SK-N-SH (cell line): ENCODE data around the gene EXOC7.

ENCODE experiments used
- EP300 ChIP-seq, 2 experiments: IDR thresholded peaks; 2 replicates each; pipeline versions ENCODE4 v1.4.0 to v1.6.1; 2012; ENCODE audit warnings: borderline replicate concordance in 1 of 2, low read depth in 1 of 2, low read length in 1 of 2
- GABPA ChIP-seq: IDR thresholded peaks from 2 replicates; pipeline ENCODE4 v1.4.0; 2012; ENCODE audit warnings: low read depth, mild to moderate bottlenecking
- JUND ChIP-seq: IDR thresholded peaks from 2 replicates; pipeline ENCODE4 v1.4.0; 2012
- MEF2A ChIP-seq: IDR thresholded peaks from 2 replicates; pipeline ENCODE4 v1.4.0; 2012; ENCODE audit warnings: low read depth, borderline replicate concordance
- POLR2AphosphoS5 ChIP-seq: IDR thresholded peaks from 2 replicates; pipeline ENCODE4 v1.6.1; 2012; ENCODE audit warnings: low read depth, low read length
- RAD21 ChIP-seq: IDR thresholded peaks from 2 replicates; pipeline ENCODE4 v1.6.1; 2012; ENCODE audit warnings: mild to moderate bottlenecking, low read length
- RFX5 ChIP-seq: IDR thresholded peaks from 2 replicates; pipeline ENCODE4 v1.6.1; 2012; ENCODE audit warnings: mild to moderate bottlenecking, improper control_type of control experiment, low read length
- SMC3 ChIP-seq: IDR thresholded peaks from 2 replicates; pipeline ENCODE4 v1.6.1; 2012; ENCODE audit warnings: low read depth, low read length, improper control_type of control experiment
- TAF1 ChIP-seq: IDR thresholded peaks from 2 replicates; pipeline ENCODE4 v1.6.1; 2012; ENCODE audit warnings: low read depth, mild to moderate bottlenecking, low read length, moderate library complexity, borderline replicate concordance
- YY1 ChIP-seq: IDR thresholded peaks from 2 replicates; pipeline ENCODE4 v1.4.0; 2012; ENCODE audit warnings: low read depth, mild to moderate bottlenecking
- TF ChIP-seq, protein P1 (sequence below): fragments of 200-600 bp; sonication (generic); IDR thresholded peaks from 2 replicates; pipeline ENCODE4 v1.6.1; 2017; ENCODE audit warnings: antibody characterized with exemption, mild to moderate bottlenecking, moderate library complexity
- TF ChIP-seq, protein P2 (sequence below): IDR thresholded peaks from 2 replicates; pipeline ENCODE4 v1.4.0; 2012; ENCODE audit warnings: low read depth
- TF ChIP-seq, protein P3 (sequence below): fragments of 150-350 bp; IDR thresholded peaks from 2 replicates; pipeline ENCODE4 v1.6.1; 2017; ENCODE audit warnings: antibody characterized with exemption, low read length, low read depth, borderline replicate concordance
- TF ChIP-seq, protein P4 (sequence below): IDR thresholded peaks from 2 replicates; pipeline ENCODE4 v1.4.0; 2012; ENCODE audit warnings: low read depth, borderline replicate concordance

DNA sequence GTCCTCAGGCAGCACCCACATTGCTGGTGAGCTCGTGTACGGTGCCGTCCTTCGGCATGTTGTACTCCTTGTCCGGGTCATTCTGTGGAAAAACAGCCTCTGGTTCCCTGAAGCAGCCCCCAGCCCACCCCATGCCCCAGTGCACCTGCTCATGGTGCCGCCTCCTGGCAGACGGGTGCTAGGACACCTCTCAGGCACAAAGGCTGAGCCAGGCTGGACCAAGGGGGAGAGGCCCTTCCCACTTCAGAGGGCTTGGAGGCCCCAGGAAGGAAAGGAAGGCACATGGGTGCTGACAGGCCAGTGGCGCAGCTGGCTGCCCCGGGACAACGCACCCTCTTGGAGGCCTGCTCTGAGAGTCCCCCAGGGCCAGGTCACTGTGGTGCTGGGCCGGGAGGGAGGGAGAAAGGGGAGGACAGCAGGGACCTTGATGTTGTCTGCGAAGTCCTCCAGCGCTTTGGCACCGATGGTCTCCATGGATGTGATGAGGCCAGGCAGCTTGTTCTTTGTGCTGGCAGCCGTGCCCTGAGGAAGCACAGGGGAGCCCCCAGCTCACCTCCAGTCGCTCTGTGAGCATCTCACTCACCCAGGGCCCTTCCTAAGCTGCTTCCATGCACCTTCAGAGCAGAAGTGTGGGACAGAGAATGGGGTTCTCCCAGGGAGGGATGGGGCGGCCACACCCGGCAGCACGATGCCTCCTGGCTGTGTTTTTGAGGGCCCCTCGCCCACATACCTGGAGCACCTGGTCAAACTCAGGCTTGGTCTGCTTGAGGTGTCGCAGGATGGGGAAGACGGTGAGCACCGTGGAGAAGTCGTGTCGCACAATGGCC is 15.3 kb downstream of the EXOC7 start:
- TF ChIP-seq, protein P1, sequence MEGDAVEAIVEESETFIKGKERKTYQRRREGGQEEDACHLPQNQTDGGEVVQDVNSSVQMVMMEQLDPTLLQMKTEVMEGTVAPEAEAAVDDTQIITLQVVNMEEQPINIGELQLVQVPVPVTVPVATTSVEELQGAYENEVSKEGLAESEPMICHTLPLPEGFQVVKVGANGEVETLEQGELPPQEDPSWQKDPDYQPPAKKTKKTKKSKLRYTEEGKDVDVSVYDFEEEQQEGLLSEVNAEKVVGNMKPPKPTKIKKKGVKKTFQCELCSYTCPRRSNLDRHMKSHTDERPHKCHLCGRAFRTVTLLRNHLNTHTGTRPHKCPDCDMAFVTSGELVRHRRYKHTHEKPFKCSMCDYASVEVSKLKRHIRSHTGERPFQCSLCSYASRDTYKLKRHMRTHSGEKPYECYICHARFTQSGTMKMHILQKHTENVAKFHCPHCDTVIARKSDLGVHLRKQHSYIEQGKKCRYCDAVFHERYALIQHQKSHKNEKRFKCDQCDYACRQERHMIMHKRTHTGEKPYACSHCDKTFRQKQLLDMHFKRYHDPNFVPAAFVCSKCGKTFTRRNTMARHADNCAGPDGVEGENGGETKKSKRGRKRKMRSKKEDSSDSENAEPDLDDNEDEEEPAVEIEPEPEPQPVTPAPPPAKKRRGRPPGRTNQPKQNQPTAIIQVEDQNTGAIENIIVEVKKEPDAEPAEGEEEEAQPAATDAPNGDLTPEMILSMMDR = 0 out of 2 replicates have a peak, but pooled peaks have one; percentile 14
- TF ChIP-seq POLR2AphosphoS5 = no peak
- no peak for TF ChIP-seq RAD21
- TF ChIP-seq SMC3 = no peak
- TF ChIP-seq, protein P2, sequence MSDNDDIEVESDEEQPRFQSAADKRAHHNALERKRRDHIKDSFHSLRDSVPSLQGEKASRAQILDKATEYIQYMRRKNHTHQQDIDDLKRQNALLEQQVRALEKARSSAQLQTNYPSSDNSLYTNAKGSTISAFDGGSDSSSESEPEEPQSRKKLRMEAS = no peak
- no peak for TF ChIP-seq GABPA
- TF ChIP-seq, protein P3, sequence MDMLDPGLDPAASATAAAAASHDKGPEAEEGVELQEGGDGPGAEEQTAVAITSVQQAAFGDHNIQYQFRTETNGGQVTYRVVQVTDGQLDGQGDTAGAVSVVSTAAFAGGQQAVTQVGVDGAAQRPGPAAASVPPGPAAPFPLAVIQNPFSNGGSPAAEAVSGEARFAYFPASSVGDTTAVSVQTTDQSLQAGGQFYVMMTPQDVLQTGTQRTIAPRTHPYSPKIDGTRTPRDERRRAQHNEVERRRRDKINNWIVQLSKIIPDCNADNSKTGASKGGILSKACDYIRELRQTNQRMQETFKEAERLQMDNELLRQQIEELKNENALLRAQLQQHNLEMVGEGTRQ = no peak
- TF ChIP-seq EP300 (IDR thresholded peaks at IDR 0.05; ENCODE audit: borderline replicate concordance in 1 of 2, low read depth in 1 of 2, low read length in 1 of 2) = no peak
- TF ChIP-seq YY1 = no peak
- no peak for TF ChIP-seq RFX5
- TF ChIP-seq MEF2A = no peak
- TF ChIP-seq, protein P4, sequence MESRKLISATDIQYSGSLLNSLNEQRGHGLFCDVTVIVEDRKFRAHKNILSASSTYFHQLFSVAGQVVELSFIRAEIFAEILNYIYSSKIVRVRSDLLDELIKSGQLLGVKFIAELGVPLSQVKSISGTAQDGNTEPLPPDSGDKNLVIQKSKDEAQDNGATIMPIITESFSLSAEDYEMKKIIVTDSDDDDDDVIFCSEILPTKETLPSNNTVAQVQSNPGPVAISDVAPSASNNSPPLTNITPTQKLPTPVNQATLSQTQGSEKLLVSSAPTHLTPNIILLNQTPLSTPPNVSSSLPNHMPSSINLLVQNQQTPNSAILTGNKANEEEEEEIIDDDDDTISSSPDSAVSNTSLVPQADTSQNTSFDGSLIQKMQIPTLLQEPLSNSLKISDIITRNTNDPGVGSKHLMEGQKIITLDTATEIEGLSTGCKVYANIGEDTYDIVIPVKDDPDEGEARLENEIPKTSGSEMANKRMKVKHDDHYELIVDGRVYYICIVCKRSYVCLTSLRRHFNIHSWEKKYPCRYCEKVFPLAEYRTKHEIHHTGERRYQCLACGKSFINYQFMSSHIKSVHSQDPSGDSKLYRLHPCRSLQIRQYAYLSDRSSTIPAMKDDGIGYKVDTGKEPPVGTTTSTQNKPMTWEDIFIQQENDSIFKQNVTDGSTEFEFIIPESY = no peak
- TF ChIP-seq TAF1 = no peak
- TF ChIP-seq JUND = no peak
